ENCODE measurements around the gene MYO15A. TPM values are rescaled to one million over a fixed set of nuclear protein-coding genes. Genes with fewer than 3 reads are reported as not detected.

MYO15A gene
- total RNA-seq, 1 experiment from 2014 or later: 3.5 TPM

DNA sequence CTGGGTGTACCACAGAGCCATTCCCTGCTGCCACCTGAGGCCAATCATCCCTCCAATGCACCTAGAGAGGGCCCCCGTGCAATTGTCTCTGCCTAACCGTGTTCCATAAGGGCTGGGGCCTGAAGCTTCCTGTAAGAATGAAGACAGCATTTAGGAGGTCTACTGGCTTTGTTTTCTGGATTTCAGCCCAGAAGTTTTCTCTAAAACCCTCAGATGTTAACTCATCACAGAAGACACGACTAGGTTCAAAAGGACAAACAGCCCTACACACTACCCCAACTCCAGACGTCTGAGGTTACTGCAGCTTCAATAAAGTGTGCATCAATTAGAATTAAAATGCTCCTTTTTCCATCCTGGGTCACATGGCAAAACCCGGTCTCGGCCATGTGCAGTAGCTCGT is 31.6 kb upstream of the MYO15A start:
- intact Hi-C loops (cut with micrococcal nuclease; ENCODE audit: unreplicated experiment): no loop called here
- H3K79me2 ChIP-seq (ENCODE audit: low read depth): no peaks in the 10 kb centered on the region
- DNase-seq: no peak
- no peaks in the 10 kb centered on the region for H3K9me2 ChIP-seq (ENCODE audit: insufficient read depth)
- POLR2A ChIA-PET (ENCODE audit: unreplicated experiment): interaction anchor here (0.6 kb wide), 1 partner anchor 85 kb away, joined by 5 read pairs; no protein-coding TSS in a partner anchor
- H4K20me1 ChIP-seq (ENCODE audit: insufficient read depth): no peaks in the 10 kb centered on the region
- no TSS peak for BruUV-seq (replicated peaks)
- H2AFZ ChIP-seq: no peak overlapping the region
- no peak overlapping the region for H3K27ac ChIP-seq
- no peak for TF ChIP-seq EZH2 (IDR thresholded peaks at IDR 0.05; ENCODE audit: low read depth)
- TF ChIP-seq, protein P1, sequence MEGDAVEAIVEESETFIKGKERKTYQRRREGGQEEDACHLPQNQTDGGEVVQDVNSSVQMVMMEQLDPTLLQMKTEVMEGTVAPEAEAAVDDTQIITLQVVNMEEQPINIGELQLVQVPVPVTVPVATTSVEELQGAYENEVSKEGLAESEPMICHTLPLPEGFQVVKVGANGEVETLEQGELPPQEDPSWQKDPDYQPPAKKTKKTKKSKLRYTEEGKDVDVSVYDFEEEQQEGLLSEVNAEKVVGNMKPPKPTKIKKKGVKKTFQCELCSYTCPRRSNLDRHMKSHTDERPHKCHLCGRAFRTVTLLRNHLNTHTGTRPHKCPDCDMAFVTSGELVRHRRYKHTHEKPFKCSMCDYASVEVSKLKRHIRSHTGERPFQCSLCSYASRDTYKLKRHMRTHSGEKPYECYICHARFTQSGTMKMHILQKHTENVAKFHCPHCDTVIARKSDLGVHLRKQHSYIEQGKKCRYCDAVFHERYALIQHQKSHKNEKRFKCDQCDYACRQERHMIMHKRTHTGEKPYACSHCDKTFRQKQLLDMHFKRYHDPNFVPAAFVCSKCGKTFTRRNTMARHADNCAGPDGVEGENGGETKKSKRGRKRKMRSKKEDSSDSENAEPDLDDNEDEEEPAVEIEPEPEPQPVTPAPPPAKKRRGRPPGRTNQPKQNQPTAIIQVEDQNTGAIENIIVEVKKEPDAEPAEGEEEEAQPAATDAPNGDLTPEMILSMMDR (conservative IDR thresholded peaks at IDR 0.05): no peak
- CTCF ChIA-PET: no interaction called here
- no peaks in the 10 kb centered on the region for H3K4me1 ChIP-seq (replicated peaks; ENCODE audit: insufficient read depth)
- H3F3A ChIP-seq (ENCODE audit: insufficient read depth, low read depth): peaks cover 4% of the 10 kb centered on the region; the same call in 1 of the 2 replicates
- no peak overlapping the region for H3K4me3 ChIP-seq
- no peak overlapping the region for H3K4me2 ChIP-seq
- H3K36me3 ChIP-seq (ENCODE audit: low read depth): no peaks in the 10 kb centered on the region
- H3K9me3 ChIP-seq (ENCODE audit: insufficient read depth, low read depth): no peaks in the 10 kb centered on the region
- H3K27me3 ChIP-seq (ENCODE audit: insufficient read depth, low read depth): no peaks in the 10 kb centered on the region

DNA sequence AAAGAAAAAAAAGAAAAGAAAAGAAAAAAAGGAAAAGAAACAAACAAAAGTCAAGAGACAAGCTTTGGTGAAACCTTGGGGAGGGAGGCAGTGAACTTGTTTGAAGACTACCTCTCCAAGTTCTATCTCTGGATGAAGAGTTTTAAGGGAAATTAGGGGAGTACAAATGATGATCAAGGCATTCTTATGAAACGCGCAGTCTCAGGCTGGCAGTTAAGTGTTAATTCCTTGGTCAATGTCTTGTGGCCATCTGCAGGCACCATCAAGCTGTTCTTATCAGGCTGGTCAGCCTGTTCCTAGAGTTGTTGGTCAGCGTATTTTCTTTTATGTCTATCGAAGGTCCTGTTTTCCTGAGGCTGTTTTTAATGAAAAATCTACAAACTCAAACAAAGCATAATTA is 29.0 kb upstream of the MYO15A start:
- intact Hi-C loops (cut with micrococcal nuclease; ENCODE audit: unreplicated experiment): no loop called here
- ChIA-PET CTCF (no interaction called here), POLR2A (ENCODE audit: unreplicated experiment) (no interaction called here)
- Histone ChIP-seq H3K27me3 (ENCODE audit: insufficient read depth, low read depth) (no peaks in the 10 kb centered on the region), H3K9me3 (ENCODE audit: insufficient read depth, low read depth) (no peaks in the 10 kb centered on the region), H4K20me1 (ENCODE audit: insufficient read depth) (no peaks in the 10 kb centered on the region), H3K4me3 (no peak overlapping the region), H3K4me1 (replicated peaks; ENCODE audit: insufficient read depth) (no peaks in the 10 kb centered on the region; the same call in 1 of the 2 replicates), H3K79me2 (ENCODE audit: low read depth) (no peaks in the 10 kb centered on the region), H3K9me2 (ENCODE audit: insufficient read depth) (no peaks in the 10 kb centered on the region), H3K27ac (no peak overlapping the region), H3F3A (ENCODE audit: insufficient read depth, low read depth) (no peaks in the 10 kb centered on the region), H2AFZ (no peak overlapping the region), H3K4me2 (no peak overlapping the region), H3K36me3 (ENCODE audit: low read depth) (no peaks in the 10 kb centered on the region)
- no TSS peak for BruUV-seq (replicated peaks)
- TF ChIP-seq, protein P1 (conservative IDR thresholded peaks at IDR 0.05): no peak
- TF ChIP-seq EZH2 (IDR thresholded peaks at IDR 0.05; ENCODE audit: low read depth): no peak
- DNase-seq: no peak

DNA sequence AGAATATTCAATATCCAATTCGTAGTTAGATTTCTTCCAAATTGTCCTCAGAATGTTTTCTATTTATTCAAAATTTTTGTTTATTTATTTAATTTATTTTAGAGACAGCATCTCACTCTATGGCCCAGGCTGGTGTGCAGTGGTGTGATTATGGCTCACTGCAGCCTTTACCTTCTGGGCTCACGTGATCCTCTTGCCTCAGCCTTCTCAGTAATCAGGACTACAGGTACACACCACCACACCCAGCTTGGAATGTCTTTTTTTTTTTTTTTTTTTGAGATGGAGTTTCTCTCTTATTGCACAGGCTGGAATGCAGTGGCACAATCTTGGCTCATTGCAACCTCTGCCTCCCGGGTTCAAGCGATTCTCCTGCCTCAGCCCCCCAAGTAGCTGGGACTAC is 24.3 kb upstream of the MYO15A start:
- H4K20me1 ChIP-seq (ENCODE audit: insufficient read depth): no peaks in the 10 kb centered on the region
- TF ChIP-seq EZH2 (IDR thresholded peaks at IDR 0.05; ENCODE audit: low read depth): no peak
- TF ChIP-seq, protein P1 (conservative IDR thresholded peaks at IDR 0.05): no peak
- intact Hi-C loops (cut with micrococcal nuclease; ENCODE audit: unreplicated experiment): no loop called here
- no peaks in the 10 kb centered on the region for H3K9me3 ChIP-seq (ENCODE audit: insufficient read depth, low read depth)
- DNase-seq: no peak
- no peaks in the 10 kb centered on the region for H3K27me3 ChIP-seq (ENCODE audit: insufficient read depth, low read depth)
- H3K4me1 ChIP-seq (replicated peaks; ENCODE audit: insufficient read depth): peaks cover 8% of the 10 kb centered on the region
- no peaks in the 10 kb centered on the region for H3K36me3 ChIP-seq (ENCODE audit: low read depth)
- no peak overlapping the region for H3K4me3 ChIP-seq
- H3F3A ChIP-seq (ENCODE audit: insufficient read depth, low read depth): no peaks in the 10 kb centered on the region
- H2AFZ ChIP-seq: no peak overlapping the region
- no peak overlapping the region for H3K4me2 ChIP-seq
- no peaks in the 10 kb centered on the region for H3K9me2 ChIP-seq (ENCODE audit: insufficient read depth)
- H3K27ac ChIP-seq: no peak overlapping the region
- CTCF ChIA-PET: interaction anchor here (0.6 to 0.7 kb wide), 2 partner anchors 242 to 788 kb away, joined by 4 to 7 read pairs; no protein-coding TSS in a partner anchor
- POLR2A ChIA-PET (ENCODE audit: unreplicated experiment): interaction anchor here (0.7 kb wide), 1 partner anchor 151 kb away, joined by 7 read pairs; no protein-coding TSS in a partner anchor
- peaks cover 15% of the 10 kb centered on the region for H3K79me2 ChIP-seq (ENCODE audit: low read depth)
- no TSS peak for BruUV-seq (replicated peaks)

Measured in PC-9 (cell line).